GM12878 (cell line): Measurements from ENCODE around the gene WAS. TPM values are rescaled to one million over a fixed set of nuclear protein-coding genes. Genes with fewer than 3 reads are reported as not detected.

Experiments used
- ATAC-seq: fragments of 200-7000 bp; cut with Tn5 transposase; 3 replicates; pipeline ENCODE4 v1.9.1; 2020; ENCODE audit warnings: mild to moderate bottlenecking, moderate library complexity
- BruUV-seq: library from RNA; stranded (reverse); fragments of 400-500 nt; replicated peaks from 2 replicates; lab custom pipeline; 2021; lab: Mats Ljungman, UMichigan
- CTCF ChIA-PET: fragments of 300-600 bp; sonication (Branson Sonifier 250); formaldehyde crosslinking; extraction: SDS; loops from one replicate; lab custom pipeline; 2021; ENCODE audit warnings: inconsistent platforms; lab: Yijun Ruan, JAX
- POLR2A ChIA-PET: fragments of 350-600 bp; formaldehyde crosslinking; extraction: SDS; loops from one replicate; lab custom pipeline; 2021; ENCODE audit warnings: inconsistent platforms; lab: Charles Lee
- RAD21 ChIA-PET: fragments of 300-600 bp; sonication (Branson Sonifier 250); formaldehyde crosslinking; loops from one replicate; lab custom pipeline; 2023; ENCODE audit warnings: antibody characterized with exemption; ENCODE audit not compliant: unreplicated experiment; lab: Charles Lee
- SMC1A ChIA-PET: fragments of 300-600 bp; sonication (Branson Sonifier 250); formaldehyde crosslinking; loops from one replicate; lab custom pipeline; 2023; ENCODE audit not compliant: unreplicated experiment, uncharacterized antibody; lab: Charles Lee
- DNase-seq: peaks from one replicate; pipeline ENCODE4 v3.0.0-alpha.2; 2011; ENCODE audit warnings: low read depth, low spot score
- FAIRE-seq: peaks from 3 replicates; lab custom pipeline; 2011; peaks lifted over from hg19 to GRCh38; lab: Jason Lieb, UNC
- H2AFZ ChIP-seq: 2 replicates; pipeline ENCODE4 v1.6.0; 2011; ENCODE audit warnings: low read depth, low read length, control low read depth; ENCODE audit not compliant: control insufficient read depth
- H3K27ac ChIP-seq: 2 replicates; pipeline ENCODE4 v1.5.1; 2011; ENCODE audit warnings: control low read depth; ENCODE audit not compliant: control insufficient read depth, insufficient read depth
- H3K27me3 ChIP-seq, 2 experiments: replicated peaks in 1 of 2; 2 replicates each; pipeline versions ENCODE4 v1.6.0 to v1.6.1; 2011; ENCODE audit warnings: low read length in 1 of 2; ENCODE audit not compliant: control insufficient read depth in 2 of 2, insufficient read depth in 2 of 2
- H3K36me3 ChIP-seq, 2 experiments: 2 replicates each; pipeline ENCODE4 v1.5.1; 2011; ENCODE audit warnings: low read length in 1 of 2; ENCODE audit not compliant: control insufficient read depth in 2 of 2, insufficient read depth in 2 of 2
- H3K4me1 ChIP-seq: 2 replicates; pipeline ENCODE4 v1.6.1; 2011; ENCODE audit warnings: mild to moderate bottlenecking, low read length, moderate library complexity, mixed read lengths; ENCODE audit not compliant: control insufficient read depth, insufficient read depth
- H3K4me2 ChIP-seq: 2 replicates; pipeline ENCODE4 v1.6.0; 2011; ENCODE audit warnings: control low read depth; ENCODE audit not compliant: control insufficient read depth, insufficient read depth
- H3K4me3 ChIP-seq: fragments of 200-600 bp; sonication (generic); 2 replicates; pipeline ENCODE4 v1.5.1; 2016
- H3K79me2 ChIP-seq: 2 replicates; pipeline ENCODE4 v1.6.0; 2011; ENCODE audit warnings: low read length; ENCODE audit not compliant: control insufficient read depth, insufficient read depth
- H3K9ac ChIP-seq: 2 replicates; pipeline ENCODE4 v1.8.0; 2011; ENCODE audit warnings: low read length, control low read depth, mixed read lengths; ENCODE audit not compliant: control insufficient read depth, insufficient read depth
- H3K9me3 ChIP-seq: replicated peaks from 3 replicates; pipeline ENCODE4 v1.5.1; 2011; ENCODE audit warnings: mild to moderate bottlenecking, low read length; ENCODE audit not compliant: control insufficient read depth, insufficient read depth
- H4K20me1 ChIP-seq: 2 replicates; pipeline ENCODE4 v1.6.0; 2011; ENCODE audit not compliant: control insufficient read depth, insufficient read depth
- GATAD2B ChIP-seq: fragments of 450-650 bp; conservative IDR thresholded peaks from 2 replicates; pipeline ENCODE4 v1.6.1; 2017; ENCODE audit warnings: low read depth, mild to moderate bottlenecking, moderate library complexity
- HCFC1 ChIP-seq: fragments of 150-350 bp; IDR thresholded peaks from 2 replicates; pipeline ENCODE4 v1.6.1; 2014; ENCODE audit warnings: low read length
- KLF5 ChIP-seq: fragments of 450-650 bp; IDR thresholded peaks from 2 replicates; pipeline ENCODE4 v1.6.1; 2014; ENCODE audit warnings: mild to moderate bottlenecking; ENCODE audit not compliant: partially characterized antibody
- MXI1 ChIP-seq: fragments of 150-350 bp; IDR thresholded peaks from 2 replicates; pipeline ENCODE4 v1.6.1; 2011; ENCODE audit warnings: low read depth, mild to moderate bottlenecking, inconsistent platforms, low read length, improper control_type of control experiment
- RAD21 ChIP-seq: IDR thresholded peaks from 2 replicates; pipeline ENCODE4 v1.6.1; 2011; ENCODE audit warnings: mild to moderate bottlenecking, low read depth, low read length, moderate library complexity; ENCODE audit not compliant: insufficient read depth
- WRNIP1 ChIP-seq: IDR thresholded peaks from 2 replicates; pipeline ENCODE4 v1.6.1; 2011; ENCODE audit warnings: low read depth, low read length, improper control_type of control experiment, borderline replicate concordance
- ZBED1 ChIP-seq: IDR thresholded peaks from 2 replicates; pipeline ENCODE4 v1.6.1; 2016; ENCODE audit warnings: borderline replicate concordance
- WGBS: methylation state at CpG from one replicate; pipeline ENCODE4 v1.1.6; 2016; ENCODE audit warnings: low lambda C conversion rate; ENCODE audit not compliant: insufficient replicate concordance, insufficient coverage; ENCODE audit errors: missing lambda C conversion rate; 5-methylcytosine and 5-hydroxymethylcytosine counted together
- in situ Hi-C: fragments of 300-500 bp; cut with MboI; formaldehyde crosslinking; loops from 9 replicates; pipeline ENCODE4 v1.14.3; 2018; ENCODE audit warnings: mixed read lengths
- intact Hi-C: fragments of 100-400 bp; cut with micrococcal nuclease; formaldehyde crosslinking; loops from one replicate; pipeline ENCODE4 v1.14.2; 2022; ENCODE audit not compliant: unreplicated experiment
- polyA plus RNA-seq, 11 experiments: library from polyadenylated mRNA; depleted of rRNA in 4 of 11; unstranded in 6 of 11; stranded (reverse) in 5 of 11; fragments of >200 nt; fragmentation: Nextera tagmentation in 4 of 11; fragmentation: Illumina TruSeq in 1 of 11; extraction: Ambion mirVana in 4 of 11; extraction: Trizol in 1 of 11; gene quantifications; 1 replicate in 1 of 11; 2 replicates in 10 of 11; pipeline versions ENCODE4 v1.2.1 to v1.2.3, GENCODE V29; 2011 to 2016; ENCODE audit warnings: inconsistent platforms in 2 of 11, missing spikeins in 2 of 11, low read depth in 1 of 11
- total RNA-seq, 4 experiments: library from RNA; depleted of rRNA in 3 of 4; stranded (reverse); fragments of >200 nt in 3 of 4; fragmentation: Illumina TruSeq in 1 of 4; extraction: Trizol in 1 of 4; gene quantifications; 2 replicates each; pipeline versions ENCODE4 v1.2.1 to v1.2.3, GENCODE V29; 2013 to 2021
- TF ChIP-seq, protein P1 (sequence below): IDR thresholded peaks from 2 replicates; pipeline ENCODE4 v1.6.1; 2012; ENCODE audit warnings: mild to moderate bottlenecking, low read depth, low read length
- TF ChIP-seq, protein P2 (sequence below): fragments of 450-650 bp; IDR thresholded peaks from 2 replicates; pipeline ENCODE4 v1.6.1; 2017; ENCODE audit warnings: low read depth, mild to moderate bottlenecking, moderate library complexity
- TF ChIP-seq, protein P3 (sequence below): IDR thresholded peaks from 2 replicates; pipeline ENCODE4 v1.6.1; 2012; ENCODE audit warnings: improper control_type of control experiment, low read depth, low read length; ENCODE audit not compliant: insufficient replicate concordance
- TF ChIP-seq, protein P4 (sequence below): fragments of 450-650 bp; formaldehyde crosslinking; IDR thresholded peaks from 2 replicates; pipeline ENCODE4 v1.4.0; 2022; ENCODE audit warnings: mild to moderate bottlenecking, moderate library complexity

Gene WAS
- total and polyA plus RNA-seq, 10 of the 15 experiments (the other 5 are each of a cell fraction or from before 2014, with no cell fraction given) = 1.6 to 84.7 (median 23.0) TPM

DNA sequence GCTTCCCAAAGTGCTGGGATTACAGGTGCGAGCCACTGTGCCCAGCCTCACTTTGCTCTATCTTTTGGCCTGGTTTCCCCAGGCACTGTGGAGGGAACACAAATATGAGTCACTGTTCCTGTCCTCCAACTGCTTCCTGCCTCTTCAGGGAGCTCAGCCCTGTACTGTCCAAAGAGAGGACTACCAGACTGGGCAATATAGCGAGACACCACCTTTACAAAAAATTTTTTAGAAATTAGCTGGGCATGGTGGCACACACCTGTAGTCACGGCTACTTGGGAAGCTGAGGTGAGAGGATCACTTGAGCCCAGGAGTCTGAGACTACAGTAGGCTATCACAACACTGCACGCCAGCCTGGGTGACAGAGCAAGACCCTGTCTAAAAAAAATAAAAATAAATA is 16.9 kb upstream of the WAS start:
- FAIRE-seq = no peak
- no peak for DNase-seq
- H3K4me3 ChIP-seq = no peak overlapping the region
- intact Hi-C loops (no loop called here), in situ Hi-C loops (no loop called here)
- no peak overlapping the region for H3K27ac ChIP-seq
- ATAC-seq = no peak
- no peak overlapping the region for H3K4me2 ChIP-seq
- H2AFZ ChIP-seq = no peak overlapping the region
- no peaks in the 10 kb centered on the region for H3K27me3 ChIP-seq
- H3K79me2 ChIP-seq = no peaks in the 10 kb centered on the region
- SMC1A ChIA-PET = no interaction called here
- POLR2A ChIA-PET = no interaction called here
- no peaks in the 10 kb centered on the region for H4K20me1 ChIP-seq
- RAD21 ChIA-PET = no interaction called here
- CTCF ChIA-PET = no interaction called here
- H3K9me3 ChIP-seq = no peaks in the 10 kb centered on the region
- no peaks in the 10 kb centered on the region for H3K36me3 ChIP-seq
- WGBS = 46% methylated on average over 4 of the region's 4 CpGs
- no peak overlapping the region for H3K9ac ChIP-seq
- no TSS peak for BruUV-seq
- no peaks in the 10 kb centered on the region for H3K4me1 ChIP-seq
- TF ChIP-seq, protein P1, sequence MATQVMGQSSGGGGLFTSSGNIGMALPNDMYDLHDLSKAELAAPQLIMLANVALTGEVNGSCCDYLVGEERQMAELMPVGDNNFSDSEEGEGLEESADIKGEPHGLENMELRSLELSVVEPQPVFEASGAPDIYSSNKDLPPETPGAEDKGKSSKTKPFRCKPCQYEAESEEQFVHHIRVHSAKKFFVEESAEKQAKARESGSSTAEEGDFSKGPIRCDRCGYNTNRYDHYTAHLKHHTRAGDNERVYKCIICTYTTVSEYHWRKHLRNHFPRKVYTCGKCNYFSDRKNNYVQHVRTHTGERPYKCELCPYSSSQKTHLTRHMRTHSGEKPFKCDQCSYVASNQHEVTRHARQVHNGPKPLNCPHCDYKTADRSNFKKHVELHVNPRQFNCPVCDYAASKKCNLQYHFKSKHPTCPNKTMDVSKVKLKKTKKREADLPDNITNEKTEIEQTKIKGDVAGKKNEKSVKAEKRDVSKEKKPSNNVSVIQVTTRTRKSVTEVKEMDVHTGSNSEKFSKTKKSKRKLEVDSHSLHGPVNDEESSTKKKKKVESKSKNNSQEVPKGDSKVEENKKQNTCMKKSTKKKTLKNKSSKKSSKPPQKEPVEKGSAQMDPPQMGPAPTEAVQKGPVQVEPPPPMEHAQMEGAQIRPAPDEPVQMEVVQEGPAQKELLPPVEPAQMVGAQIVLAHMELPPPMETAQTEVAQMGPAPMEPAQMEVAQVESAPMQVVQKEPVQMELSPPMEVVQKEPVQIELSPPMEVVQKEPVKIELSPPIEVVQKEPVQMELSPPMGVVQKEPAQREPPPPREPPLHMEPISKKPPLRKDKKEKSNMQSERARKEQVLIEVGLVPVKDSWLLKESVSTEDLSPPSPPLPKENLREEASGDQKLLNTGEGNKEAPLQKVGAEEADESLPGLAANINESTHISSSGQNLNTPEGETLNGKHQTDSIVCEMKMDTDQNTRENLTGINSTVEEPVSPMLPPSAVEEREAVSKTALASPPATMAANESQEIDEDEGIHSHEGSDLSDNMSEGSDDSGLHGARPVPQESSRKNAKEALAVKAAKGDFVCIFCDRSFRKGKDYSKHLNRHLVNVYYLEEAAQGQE = no peak
- TF ChIP-seq, protein P2, sequence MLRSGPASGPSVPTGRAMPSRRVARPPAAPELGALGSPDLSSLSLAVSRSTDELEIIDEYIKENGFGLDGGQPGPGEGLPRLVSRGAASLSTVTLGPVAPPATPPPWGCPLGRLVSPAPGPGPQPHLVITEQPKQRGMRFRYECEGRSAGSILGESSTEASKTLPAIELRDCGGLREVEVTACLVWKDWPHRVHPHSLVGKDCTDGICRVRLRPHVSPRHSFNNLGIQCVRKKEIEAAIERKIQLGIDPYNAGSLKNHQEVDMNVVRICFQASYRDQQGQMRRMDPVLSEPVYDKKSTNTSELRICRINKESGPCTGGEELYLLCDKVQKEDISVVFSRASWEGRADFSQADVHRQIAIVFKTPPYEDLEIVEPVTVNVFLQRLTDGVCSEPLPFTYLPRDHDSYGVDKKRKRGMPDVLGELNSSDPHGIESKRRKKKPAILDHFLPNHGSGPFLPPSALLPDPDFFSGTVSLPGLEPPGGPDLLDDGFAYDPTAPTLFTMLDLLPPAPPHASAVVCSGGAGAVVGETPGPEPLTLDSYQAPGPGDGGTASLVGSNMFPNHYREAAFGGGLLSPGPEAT = no peak
- TF ChIP-seq KLF5 (no peak), WRNIP1 (no peak), RAD21 (no peak), MXI1 (no peak), ZBED1 (no peak), GATAD2B (no peak), HCFC1 (no peak)
- TF ChIP-seq, protein P3, sequence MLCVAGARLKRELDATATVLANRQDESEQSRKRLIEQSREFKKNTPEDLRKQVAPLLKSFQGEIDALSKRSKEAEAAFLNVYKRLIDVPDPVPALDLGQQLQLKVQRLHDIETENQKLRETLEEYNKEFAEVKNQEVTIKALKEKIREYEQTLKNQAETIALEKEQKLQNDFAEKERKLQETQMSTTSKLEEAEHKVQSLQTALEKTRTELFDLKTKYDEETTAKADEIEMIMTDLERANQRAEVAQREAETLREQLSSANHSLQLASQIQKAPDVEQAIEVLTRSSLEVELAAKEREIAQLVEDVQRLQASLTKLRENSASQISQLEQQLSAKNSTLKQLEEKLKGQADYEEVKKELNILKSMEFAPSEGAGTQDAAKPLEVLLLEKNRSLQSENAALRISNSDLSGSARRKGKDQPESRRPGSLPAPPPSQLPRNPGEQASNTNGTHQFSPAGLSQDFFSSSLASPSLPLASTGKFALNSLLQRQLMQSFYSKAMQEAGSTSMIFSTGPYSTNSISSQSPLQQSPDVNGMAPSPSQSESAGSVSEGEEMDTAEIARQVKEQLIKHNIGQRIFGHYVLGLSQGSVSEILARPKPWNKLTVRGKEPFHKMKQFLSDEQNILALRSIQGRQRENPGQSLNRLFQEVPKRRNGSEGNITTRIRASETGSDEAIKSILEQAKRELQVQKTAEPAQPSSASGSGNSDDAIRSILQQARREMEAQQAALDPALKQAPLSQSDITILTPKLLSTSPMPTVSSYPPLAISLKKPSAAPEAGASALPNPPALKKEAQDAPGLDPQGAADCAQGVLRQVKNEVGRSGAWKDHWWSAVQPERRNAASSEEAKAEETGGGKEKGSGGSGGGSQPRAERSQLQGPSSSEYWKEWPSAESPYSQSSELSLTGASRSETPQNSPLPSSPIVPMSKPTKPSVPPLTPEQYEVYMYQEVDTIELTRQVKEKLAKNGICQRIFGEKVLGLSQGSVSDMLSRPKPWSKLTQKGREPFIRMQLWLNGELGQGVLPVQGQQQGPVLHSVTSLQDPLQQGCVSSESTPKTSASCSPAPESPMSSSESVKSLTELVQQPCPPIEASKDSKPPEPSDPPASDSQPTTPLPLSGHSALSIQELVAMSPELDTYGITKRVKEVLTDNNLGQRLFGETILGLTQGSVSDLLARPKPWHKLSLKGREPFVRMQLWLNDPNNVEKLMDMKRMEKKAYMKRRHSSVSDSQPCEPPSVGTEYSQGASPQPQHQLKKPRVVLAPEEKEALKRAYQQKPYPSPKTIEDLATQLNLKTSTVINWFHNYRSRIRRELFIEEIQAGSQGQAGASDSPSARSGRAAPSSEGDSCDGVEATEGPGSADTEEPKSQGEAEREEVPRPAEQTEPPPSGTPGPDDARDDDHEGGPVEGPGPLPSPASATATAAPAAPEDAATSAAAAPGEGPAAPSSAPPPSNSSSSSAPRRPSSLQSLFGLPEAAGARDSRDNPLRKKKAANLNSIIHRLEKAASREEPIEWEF = no peak
- TF ChIP-seq, protein P4, sequence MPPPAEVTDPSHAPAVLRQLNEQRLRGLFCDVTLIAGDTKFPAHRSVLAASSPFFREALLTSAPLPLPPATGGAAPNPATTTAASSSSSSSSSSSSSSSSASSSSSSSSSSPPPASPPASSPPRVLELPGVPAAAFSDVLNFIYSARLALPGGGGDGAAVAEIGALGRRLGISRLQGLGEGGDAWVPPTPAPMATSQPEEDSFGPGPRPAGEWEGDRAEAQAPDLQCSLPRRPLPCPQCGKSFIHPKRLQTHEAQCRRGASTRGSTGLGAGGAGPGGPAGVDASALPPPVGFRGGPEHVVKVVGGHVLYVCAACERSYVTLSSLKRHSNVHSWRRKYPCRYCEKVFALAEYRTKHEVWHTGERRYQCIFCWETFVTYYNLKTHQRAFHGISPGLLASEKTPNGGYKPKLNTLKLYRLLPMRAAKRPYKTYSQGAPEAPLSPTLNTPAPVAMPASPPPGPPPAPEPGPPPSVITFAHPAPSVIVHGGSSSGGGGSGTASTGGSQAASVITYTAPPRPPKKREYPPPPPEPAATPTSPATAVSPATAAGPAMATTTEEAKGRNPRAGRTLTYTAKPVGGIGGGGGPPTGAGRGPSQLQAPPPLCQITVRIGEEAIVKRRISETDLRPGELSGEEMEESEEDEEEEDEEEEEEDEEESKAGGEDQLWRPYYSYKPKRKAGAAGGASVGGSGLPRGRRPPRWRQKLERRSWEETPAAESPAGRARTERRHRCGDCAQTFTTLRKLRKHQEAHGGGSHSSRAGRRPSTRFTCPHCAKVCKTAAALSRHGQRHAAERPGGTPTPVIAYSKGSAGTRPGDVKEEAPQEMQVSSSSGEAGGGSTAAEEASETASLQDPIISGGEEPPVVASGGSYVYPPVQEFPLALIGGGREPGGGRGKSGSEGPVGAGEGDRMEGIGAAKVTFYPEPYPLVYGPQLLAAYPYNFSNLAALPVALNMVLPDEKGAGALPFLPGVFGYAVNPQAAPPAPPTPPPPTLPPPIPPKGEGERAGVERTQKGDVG = no peak
